Myocyte (in vitro differentiated cells): Measurements from ENCODE around the gene GRIK1. TPM values are rescaled to one million over a fixed set of nuclear protein-coding genes. Genes with fewer than 3 reads are reported as not detected.

ENCODE experiments used
- DNase-seq: peaks from one replicate; pipeline ENCODE4 v3.0.0-alpha.2; 2012; ENCODE audit warnings: low read depth
- total RNA-seq: library from RNA; depleted of rRNA; stranded (reverse); fragments of >200 nt; gene quantifications from 2 replicates; pipeline ENCODE4 v1.2.3, GENCODE V29; 2014

Gene GRIK1
- total RNA-seq, 1 donor from 2014 or later, result 0.16 TPM

DNA sequence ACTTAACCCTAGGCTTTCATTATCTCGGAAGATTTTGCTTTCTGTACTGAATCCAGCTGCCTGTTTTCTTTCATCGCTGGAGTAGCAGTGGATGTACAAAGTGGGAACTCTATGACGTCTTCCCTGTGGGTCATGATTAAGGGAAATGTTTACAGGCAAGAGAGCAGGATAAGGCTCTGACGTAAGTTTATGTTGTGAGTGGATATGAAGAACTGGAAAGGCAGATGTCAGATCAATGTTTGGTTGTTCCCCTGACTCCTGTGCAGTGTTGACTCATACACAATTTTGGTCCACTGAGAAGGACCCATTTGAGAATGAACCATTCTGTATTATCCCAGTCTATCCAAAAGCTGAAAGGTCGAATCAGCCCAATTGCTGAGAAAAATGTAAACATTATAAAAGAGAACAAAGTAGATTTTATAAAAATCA, 292.4 kb downstream of the GRIK1 start:
- DNase-seq, result no peak

DNA sequence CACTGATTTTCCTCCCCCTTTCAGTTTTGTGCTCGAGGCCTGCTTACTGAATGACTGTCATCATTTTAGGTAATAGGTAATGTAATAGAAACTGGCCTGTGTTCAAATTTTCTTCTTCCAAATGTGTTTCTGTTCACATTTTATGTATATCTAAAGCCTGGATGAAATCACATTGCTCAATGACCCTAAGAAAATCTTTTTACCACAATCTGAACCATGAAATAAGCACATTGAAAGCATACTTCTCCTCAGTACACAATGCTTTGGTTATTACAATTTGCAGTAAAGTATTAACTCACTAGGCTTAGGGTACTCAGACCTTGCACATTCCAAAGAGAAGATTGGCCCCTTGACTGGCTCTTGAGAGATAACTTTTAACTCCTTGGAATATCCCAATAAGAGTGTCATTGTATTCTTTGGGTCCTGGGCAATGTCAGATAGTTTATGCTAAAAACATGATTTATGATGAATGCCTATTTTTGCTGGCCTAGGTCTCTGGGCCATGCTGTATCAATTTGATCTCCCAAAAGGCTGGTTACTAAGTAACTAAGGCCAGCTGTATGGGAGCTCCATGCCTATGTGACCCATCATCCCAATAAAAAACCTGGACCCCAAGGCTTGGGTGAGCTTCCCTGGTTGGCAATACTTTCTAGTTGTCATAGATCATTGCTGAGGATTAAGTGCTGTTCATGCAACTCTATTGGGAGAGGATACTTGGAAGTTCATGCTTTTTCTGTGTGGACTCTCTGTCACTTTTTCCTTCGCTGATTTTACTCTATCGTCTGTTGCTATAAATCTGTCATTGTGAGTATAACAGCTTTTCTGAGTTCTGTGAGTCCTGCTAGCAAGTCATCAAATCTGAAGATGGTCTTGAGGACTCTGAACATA, 293.9 kb downstream of the GRIK1 start:
- DNase-seq, result no peak

DNA sequence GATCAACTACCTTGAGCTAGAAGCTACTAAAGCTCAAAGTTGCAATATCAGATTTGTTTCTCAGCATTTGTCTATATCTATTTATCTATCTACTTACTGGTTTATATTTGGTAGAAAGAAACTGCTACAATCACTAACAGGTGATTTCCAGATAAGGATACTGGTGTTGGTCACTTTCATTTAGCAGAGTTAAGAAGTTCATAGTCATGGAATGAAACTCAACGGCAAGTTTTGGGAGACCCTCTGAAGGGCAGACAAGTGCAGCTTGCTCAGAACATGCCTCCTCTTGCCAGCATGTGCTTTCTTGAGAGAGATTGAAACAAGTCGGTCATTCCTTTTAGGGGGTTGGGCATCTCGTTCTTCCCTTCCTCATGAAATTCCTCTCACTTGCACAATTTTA, 296.5 kb downstream of the GRIK1 start:
- DNase-seq, result no peak

DNA sequence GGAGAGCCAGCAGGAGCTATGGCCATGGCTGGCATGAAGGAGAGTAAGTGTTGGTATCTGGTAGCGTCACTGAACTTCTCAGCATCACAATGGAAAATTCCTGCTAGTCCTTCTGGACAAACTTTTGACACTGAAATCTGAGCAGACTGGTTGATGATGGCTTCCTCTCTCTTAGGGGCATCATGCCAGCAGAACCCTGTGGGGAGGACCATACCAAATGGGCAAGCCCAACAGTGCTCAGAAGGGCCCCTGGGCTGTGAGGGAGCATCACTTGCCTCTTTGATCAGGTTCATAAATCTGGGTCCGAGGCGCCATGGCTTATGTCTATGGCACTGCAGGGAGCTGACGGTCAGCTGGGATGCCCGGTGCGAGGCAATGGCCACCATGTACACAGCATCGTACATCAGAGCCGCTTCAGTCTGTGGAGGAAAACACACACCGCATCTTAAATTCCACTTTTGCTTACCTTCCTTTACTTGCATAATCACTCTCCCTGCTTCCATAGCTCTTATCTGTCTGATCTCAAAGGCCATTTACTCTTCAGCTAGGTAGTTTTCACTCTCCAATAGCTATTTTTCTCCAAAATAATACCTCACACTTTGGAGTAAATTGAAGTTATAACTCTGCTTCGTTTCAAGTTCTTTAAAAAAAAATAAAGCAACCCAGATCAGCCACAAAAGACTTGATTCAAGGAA, 297.1 kb downstream of the GRIK1 start:
- DNase-seq, result no peak

DNA sequence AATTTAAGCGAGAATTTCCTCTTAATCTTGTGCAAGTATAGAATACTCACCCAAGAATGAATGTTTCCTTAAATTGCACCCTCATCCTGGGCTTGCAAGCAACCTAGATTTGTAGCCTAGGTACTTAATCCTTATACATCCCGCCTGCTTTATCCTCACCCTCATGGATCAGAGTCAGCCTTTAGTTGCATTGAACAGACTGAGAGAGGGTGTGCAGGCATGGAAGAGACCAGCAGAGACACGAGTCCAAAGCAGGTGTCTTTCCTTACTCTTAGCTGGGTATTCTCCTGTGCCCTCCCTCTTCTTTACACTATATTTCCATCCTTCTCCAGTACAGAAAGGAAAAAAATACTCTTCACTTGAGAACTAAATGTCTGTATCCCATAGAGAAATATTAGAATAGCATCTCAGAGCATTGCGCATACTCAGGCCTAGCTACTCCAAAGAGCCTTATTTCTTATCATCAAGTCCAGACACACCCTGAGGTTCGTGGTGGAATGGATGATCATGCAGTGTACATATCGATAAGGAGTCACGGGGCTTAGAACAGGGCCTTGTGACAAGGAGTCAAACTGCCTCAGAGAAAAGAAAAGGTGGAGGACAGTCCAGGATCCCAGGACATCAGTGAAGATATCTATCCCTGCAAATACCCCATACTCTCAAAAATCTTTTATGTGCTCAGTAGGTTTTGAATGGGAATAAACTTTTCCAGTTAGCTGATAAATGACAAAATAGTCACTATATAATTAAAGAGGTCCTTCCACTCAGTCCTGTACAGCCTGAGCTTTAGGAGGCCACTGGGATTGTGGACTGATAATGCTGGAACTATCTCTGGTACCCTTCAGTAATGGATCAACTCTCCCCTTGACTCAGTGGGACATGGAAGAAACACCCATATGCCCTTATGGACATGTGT, 297.9 kb downstream of the GRIK1 start:
- DNase-seq, result no peak

DNA sequence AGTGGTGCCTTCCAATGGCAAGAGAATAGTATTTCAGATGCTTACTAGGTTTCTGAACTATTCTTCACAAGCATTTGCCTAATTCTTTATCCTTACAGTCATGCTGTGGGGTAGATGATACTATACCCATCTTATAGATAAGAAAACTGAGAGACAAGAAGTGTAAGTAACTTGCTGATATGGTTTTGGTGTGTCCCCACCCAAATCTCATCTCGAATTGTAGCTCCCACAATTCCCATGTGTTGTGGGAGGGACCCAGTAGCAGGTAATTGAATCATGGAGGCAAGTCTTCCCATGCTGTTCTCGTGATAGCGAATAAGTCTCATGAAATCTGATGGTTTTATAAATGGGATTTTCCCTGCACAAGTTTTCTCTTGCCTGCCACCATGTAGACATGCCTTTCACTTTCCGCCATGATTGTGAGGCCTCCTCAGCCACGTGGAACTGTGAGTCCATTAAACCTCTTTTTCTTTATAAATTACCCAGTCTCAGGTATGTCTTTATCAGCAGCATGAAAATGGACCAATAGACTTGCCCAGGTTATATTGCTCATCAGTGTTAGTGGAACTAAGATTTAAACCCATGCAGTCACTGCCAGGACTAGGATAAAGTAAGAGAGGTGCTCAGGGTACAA, 298.7 kb downstream of the GRIK1 start:
- no peak for DNase-seq

DNA sequence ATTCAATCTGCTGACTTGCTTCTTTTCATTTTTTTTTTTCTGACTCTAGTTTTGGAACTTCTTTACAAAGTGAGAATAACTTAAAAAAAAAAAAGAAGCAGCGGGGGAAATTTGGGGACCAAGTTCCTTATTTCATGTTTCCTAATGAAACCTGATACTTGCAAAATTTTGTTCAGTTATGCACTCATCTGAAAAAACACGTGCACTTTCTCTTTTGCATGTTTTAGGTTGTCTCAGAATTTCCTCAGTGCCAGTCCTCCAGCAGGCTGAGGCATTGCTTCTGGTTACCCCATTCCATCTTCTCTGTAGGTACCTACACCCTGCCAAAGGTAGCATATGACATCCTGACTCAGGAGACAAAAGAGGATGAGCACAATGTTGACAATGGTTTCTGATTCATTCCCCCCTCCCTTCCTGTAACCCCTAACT, 299.7 kb downstream of the GRIK1 start:
- no peak for DNase-seq

DNA sequence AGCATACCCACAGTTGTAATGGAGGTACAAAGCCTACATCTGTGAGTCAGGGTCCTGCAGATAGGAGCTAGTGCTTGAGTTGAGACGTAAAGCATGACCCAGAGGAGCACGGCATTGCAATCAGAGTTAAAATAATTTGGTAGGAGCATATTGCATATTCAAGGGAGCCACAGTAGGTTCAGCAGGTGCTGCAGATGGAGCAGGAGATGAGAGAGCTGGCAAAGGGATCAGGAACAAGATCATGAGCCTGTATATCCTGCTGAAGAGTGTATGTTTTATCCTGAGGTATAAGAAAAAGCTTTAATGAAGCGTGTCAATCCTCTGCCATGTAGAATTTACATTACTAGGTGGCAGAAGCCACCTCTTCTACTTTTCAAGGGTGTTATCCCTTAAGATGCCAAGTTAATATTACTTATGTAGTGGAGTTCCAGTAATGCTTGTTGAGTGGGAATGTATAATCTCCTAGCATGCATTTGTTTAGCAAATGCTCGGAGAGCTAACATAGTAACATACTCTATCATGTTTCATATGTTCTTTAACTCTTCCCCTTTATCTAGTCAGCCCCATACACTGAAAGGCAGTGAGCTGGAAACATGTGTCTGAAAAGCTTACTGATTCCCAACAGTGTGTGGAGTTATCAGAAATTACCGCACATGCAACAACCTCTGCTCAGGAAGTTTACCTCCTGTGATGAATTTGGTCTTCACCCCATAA, 300.3 kb downstream of the GRIK1 start:
- DNase-seq, result no peak

DNA sequence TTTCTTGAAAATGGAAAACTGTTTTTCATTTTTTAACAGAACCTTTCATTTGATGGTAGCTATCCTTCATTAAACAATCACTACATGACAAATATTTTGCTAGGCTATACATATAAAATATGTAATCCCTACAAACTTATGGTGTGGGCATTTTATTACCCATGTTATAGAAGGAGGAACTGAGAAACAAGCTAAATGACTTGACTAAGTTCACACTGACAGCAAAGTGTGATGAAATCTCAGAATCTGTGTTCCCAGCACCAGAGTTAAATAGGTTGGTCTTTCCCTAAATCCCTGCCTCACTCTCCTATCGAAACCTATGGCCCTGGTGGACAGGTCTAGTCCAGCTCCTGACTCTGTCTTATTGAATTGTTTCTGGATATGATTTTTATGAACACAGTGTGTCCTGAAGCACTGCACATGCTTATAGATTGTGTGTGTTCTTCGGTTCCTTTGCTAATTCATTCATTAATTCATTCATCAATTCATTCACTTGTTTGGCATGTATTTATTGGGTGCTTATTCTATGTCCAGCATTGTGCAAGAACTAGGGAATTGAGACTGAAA, 301.0 kb downstream of the GRIK1 start:
- DNase-seq, result no peak

DNA sequence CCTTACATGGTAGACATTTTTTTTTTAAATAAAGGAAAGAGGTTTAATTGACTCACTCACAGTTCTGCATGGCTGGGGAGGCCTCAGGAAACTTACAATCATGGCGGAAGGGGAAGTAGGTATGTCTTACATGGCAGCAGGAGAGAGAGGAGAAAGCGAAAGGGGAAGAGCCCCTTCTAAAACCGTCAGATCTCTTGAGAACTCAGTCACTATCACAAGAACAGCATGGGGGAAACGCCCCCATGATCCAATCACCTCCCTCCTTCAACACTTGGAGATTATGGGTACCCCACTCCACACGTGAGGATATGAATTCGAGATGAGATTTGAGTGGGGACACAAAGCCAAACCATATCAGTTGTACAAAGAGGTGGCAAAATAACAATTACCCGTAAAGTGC, 301.7 kb downstream of the GRIK1 start:
- DNase-seq, result no peak

DNA sequence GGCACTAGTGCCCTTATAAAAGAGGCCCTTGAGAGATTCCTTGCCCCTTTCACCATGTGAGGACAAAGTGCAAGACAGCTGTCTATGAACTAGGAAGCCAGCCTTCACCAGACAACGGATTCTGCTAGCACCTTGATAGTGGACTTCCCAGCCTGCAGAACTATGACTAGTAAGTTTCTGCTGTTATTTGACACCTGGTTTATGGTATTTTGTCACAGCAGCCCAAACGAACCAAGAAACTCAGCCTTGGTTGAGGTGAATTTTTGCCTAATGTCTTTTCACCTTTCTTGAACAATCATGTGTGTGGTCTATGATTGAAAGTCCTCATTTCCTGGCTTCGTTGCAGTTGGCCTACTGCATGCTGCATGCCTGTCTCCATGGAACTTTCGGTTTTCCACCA, 302.2 kb downstream of the GRIK1 start:
- no peak for DNase-seq

DNA sequence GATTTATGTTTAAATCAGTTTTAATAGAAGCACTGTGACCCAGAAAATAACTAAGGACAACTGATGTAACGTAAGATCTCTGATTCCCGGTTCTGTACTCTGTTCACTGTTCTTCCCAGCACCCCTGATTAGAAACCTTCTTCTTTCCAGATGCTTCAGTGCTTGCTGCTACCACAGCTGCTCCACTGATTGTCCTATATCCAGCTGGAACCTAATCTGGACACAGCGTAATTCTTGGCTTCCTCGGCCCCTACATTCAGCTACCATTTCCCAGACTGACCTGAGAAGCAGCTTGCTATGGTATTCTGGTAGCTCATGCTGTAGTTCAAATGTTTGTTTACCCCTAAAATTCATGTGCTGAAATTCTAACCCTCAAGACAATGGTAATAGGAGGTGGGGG, 302.7 kb downstream of the GRIK1 start:
- DNase-seq, result no peak

DNA sequence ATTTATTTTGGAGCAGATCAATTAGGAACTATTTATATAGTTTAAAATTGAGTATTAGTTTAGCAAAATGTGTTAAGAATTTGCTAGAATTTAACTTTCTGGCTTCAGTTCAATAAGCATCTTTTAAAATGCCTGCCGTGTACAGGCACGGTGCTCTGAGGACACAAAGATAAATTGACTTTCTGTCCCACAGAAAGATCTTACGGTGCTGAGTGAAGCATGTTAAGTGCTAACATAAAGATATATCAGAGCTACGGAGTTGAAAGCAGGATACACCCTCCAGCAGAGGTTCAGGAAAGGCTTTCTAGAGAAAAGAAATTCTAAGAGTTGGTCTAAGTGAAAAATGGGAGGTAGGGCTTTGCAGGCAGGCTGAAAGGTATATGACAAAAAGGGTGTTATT, 305.4 kb downstream of the GRIK1 start:
- DNase-seq, result no peak

DNA sequence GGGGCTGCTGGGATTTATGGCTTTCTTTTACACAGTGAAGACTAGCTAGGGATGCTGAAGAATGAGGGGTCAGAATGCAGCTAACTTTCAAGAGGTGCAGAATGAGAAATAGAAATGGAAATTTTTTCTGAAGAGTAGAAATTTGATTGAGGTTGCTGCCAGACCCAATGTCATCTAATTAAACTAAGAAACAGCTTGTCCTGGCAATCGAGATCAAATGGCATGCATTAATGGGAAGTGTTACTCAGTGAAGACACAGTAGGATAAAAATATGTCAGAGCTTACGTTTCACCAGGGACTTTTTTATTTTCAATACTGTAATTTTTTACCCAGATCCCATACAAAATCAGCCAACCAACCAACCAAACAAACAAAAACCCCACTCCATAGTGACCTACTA, 306.0 kb downstream of the GRIK1 start:
- no peak for DNase-seq

DNA sequence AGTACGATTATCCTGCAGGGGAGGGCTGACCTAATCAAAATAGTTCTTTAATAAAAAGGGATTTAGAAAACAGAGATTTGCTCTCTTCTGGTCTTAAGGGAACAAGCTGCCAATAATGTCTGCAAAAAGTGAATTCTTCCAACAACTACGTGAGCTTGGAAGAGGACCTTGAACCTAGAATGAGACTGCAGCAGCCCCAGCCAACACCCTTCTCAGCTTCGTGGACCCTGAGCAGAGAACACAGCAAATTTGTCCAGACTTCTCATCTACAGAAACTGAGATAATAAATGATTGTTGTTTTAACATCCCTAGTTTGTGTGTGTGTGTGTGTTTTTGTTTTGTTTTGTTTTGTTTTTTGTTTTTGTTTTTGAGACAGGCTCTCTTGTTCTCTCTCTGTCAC, 309.4 kb downstream of the GRIK1 start:
- no peak for DNase-seq

DNA sequence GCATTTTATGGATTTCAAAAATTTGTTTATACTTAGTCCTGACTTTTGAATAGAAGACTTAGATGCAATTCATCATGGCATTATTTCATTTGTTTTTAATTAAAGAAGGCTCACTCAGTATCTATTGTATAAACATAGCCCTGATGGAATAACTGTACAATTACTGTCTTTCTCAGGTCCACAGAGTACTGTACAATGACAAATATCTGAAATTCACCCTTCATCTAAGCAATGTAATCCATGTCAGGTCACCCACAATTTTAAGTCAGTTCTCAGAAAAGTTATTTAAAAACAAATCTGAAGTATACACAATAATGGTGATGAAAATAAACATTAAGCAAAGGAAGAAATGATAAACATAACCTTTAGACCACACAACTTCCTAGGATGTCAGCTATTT, 311.9 kb downstream of the GRIK1 start:
- DNase-seq, result no peak

DNA sequence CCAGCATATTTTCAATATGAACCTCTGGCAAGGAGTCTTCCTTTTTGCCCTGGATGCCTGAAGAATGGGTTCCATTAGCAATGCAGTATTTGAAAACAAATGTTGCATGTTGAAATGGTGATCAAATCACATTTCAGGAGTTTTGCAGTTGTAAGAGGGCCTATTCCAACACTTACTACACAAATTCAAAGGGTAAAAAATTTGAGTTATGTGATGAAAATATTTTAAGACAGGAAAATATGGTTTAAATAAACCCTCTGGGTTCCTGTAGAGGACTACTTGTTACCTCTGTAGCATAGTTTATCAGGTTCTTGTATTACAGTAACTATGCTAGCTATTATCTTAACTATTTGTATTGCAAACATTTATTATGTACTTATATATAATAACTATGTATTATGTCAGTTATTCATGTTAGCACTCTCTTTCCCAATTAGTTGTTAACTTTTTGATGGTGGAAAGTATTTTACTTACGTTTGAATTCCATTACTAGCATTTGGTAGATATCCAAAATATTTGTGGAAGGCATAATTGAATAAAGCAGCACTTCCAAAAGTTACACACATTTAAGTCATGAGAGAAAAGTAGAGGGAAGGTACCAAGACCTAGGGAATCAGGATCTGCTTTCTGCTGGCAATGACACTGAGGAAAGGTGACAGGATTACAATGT, 312.9 kb downstream of the GRIK1 start:
- no peak for DNase-seq

DNA sequence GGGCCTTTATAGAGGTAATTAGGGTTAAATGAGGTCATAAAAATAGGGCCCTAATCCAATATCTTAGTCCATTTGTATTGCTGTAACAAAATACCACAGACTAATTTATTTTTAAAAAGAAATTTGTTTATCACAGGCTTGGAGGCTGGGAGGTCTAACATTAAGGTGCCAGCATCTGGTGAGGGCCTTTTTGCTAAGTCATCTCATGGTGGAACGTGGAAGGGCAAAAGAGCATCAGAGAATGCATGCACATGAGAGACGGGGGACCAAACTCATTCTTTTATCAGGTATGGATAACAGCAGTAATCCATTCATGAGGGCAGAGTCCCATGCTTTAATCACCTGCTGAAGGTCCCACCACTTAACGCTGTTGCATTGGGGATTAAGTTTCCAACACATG, 313.8 kb downstream of the GRIK1 start:
- DNase-seq, result no peak

DNA sequence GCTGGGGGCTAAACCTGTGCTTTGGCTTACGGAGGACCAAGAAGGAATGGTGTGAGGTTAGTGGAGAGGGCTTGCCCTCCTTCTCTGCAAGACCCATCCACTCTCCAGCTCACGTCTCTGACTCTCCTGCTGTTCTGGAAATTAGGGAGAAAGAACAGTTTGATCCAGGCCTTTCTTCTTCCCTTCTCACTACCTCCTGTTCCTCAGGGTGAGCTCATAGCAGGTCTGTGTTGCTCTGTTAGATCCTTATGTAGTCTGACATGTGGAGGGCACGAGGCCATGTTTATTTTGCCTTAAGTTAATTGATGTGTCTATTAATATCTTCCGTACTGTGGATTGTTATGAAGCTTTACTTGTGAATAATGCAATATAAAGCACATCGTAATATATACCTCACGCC, 315.0 kb downstream of the GRIK1 start:
- no peak for DNase-seq

DNA sequence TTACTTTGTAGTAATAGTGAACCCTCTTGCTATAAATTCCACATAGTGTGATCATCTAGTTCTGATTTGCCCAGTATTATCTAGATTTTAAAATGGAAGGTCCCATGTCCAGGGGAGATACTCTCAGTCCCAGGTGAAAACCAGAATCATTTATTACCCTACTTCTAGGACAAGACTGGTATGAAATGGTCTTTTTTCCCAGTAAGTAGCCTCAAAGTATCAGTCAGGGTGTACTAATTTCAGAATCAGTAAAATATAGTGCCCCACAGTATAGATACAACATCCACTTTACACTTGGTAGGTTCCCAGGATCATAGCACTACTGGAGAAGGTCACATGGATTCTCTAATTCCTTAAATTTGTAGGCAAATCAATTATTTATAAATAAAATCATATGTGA, 318.3 kb downstream of the GRIK1 start:
- no peak for DNase-seq
